SK-N-MC (cell line): ENCODE results near the gene PRR5L.

Source experiments
- DNase-seq: peaks from one replicate; pipeline ENCODE4 v3.0.0-alpha.2; 2011; ENCODE audit warnings: low read depth, low spot score
- H3K27ac ChIP-seq: fragments of 200-600 bp; sonication (generic); 2 replicates; pipeline ENCODE4 v1.5.1; 2016; ENCODE audit warnings: mixed run types
- H3K36me3 ChIP-seq: fragments of 200-600 bp; sonication (generic); 2 replicates; pipeline ENCODE4 v1.6.1; 2017; ENCODE audit warnings: antibody characterized with exemption, low read length, mixed read lengths; ENCODE audit not compliant: insufficient read depth
- H3K4me3 ChIP-seq: fragments of 200-600 bp; sonication (generic); 2 replicates; pipeline ENCODE4 v1.5.1; 2016
- H3K9ac ChIP-seq: fragments of 200-600 bp; sonication (generic); 2 replicates; pipeline ENCODE4 v1.8.0; 2017; ENCODE audit warnings: mixed run types, mixed read lengths; ENCODE audit not compliant: insufficient read length
- H3K9me3 ChIP-seq: fragments of 200-600 bp; sonication (generic); 2 replicates; pipeline ENCODE4 v1.6.1; 2017; ENCODE audit warnings: low read depth, mild to moderate bottlenecking, antibody characterized with exemption, low read length, moderate library complexity, mixed read lengths
- EZH2 ChIP-seq: fragments of 200-600 bp; sonication (generic); IDR thresholded peaks from one replicate; pipeline ENCODE4 v1.6.1; 2017; ENCODE audit warnings: antibody characterized with exemption
- FOXP2 ChIP-seq: optimal IDR thresholded peaks from 2 replicates; pipeline ENCODE3; 2011; ENCODE audit warnings: mild to moderate bottlenecking, moderate library complexity; ENCODE audit not compliant: insufficient read depth; ENCODE audit errors: extremely low read length, control extremely low read depth
- POLR2AphosphoS5 ChIP-seq: IDR thresholded peaks from 2 replicates; pipeline ENCODE4 v1.6.1; 2012; ENCODE audit warnings: mild to moderate bottlenecking, low read depth, low read length, borderline replicate concordance

PRR5L gene

GRCh38 chr11:36343436-36343835, 47.3 kb downstream of the PRR5L start:
- Histone ChIP-seq H3K9me3 (no peaks in the 10 kb centered on the region), H3K27ac (no peak overlapping the region), H3K36me3 (no peaks in the 10 kb centered on the region), H3K9ac (no peak overlapping the region), H3K4me3 (no peak overlapping the region)
- no peak for TF ChIP-seq FOXP2
- TF ChIP-seq EZH2: no peak
- TF ChIP-seq POLR2AphosphoS5: no peak
- DNase-seq: no peak

DNA sequence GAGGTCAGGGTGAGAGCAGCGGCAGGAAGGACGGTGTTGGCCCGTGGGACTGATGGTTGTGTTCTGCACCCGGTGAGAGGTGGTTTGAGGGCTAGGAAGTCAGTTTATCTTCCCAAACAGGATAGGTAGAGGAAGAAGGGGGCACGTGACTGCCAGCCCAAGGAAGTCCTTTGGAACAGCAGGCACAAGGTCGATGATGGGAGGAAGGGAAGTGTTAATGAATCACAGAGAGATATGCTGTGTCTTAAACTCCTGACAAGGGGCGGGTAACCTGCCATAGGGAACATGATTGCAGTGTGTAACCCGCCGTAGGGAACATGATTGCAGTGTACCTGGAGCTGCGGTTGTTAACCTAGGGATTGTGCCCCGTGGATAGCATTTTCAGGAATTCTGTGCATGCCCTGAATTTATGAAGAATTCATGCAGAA, 49.0 kb downstream of the PRR5L start:
- no peak overlapping the region for H3K27ac ChIP-seq
- TF ChIP-seq FOXP2 (no peak), EZH2 (no peak), POLR2AphosphoS5 (no peak)
- H3K4me3 ChIP-seq: no peak overlapping the region
- no peak overlapping the region for H3K9ac ChIP-seq
- DNase-seq: no peak
- no peaks in the 10 kb centered on the region for H3K9me3 ChIP-seq
- no peaks in the 10 kb centered on the region for H3K36me3 ChIP-seq

DNA sequence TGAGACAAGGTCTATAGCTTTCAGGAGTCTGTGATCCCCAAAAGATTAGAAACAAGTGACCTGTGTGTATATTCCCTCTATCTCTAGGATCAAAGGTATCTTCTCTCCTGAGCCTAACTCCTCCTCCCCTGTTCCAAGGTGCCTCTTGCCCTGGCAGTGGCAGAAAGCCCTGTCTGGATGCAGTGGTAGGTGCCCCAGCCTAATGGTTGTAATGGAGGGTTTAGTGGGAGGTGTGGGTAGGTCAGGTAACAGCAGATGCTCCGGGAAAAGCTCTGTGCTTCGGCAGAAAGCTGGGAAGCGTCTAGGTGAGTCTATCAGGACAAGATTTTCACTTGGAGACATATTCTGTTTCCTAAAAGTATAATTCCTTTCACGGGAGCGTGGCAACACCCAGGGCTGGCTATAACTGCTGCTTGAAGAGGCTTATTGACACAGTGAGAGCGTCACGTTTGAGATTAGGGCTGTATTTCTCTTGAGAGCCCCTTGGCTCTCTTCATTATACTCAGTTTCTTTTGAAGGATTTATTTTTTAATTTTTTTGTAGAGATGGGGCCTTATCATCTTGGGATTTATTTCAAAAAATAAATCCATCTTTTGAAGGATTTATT, 49.5 kb downstream of the PRR5L start:
- Histone ChIP-seq H3K4me3 (no peak overlapping the region), H3K9me3 (no peaks in the 10 kb centered on the region), H3K36me3 (no peaks in the 10 kb centered on the region), H3K27ac (no peak overlapping the region), H3K9ac (no peak overlapping the region)
- TF ChIP-seq EZH2: no peak
- no peak for TF ChIP-seq FOXP2
- no peak for TF ChIP-seq POLR2AphosphoS5
- no peak for DNase-seq

GRCh38 chr11:36346562-36347383, 50.7 kb downstream of the PRR5L start:
- Histone ChIP-seq H3K9me3 (no peaks in the 10 kb centered on the region), H3K27ac (no peak overlapping the region), H3K4me3 (no peak overlapping the region), H3K36me3 (no peaks in the 10 kb centered on the region), H3K9ac (no peak overlapping the region)
- no peak for TF ChIP-seq FOXP2
- no peak for TF ChIP-seq POLR2AphosphoS5
- no peak for TF ChIP-seq EZH2
- no peak for DNase-seq

- no peak overlapping the region for H3K9ac ChIP-seq
- H3K36me3 ChIP-seq: no peaks in the 10 kb centered on the region
- no peak for DNase-seq
- no peak overlapping the region for H3K4me3 ChIP-seq
- no peak overlapping the region for H3K27ac ChIP-seq
- TF ChIP-seq EZH2 (no peak), FOXP2 (no peak), POLR2AphosphoS5 (no peak)
- H3K9me3 ChIP-seq: no peaks in the 10 kb centered on the region
Measured at GRCh38 chr11:36347384-36347906, 51.4 kb downstream of the PRR5L start.

DNA sequence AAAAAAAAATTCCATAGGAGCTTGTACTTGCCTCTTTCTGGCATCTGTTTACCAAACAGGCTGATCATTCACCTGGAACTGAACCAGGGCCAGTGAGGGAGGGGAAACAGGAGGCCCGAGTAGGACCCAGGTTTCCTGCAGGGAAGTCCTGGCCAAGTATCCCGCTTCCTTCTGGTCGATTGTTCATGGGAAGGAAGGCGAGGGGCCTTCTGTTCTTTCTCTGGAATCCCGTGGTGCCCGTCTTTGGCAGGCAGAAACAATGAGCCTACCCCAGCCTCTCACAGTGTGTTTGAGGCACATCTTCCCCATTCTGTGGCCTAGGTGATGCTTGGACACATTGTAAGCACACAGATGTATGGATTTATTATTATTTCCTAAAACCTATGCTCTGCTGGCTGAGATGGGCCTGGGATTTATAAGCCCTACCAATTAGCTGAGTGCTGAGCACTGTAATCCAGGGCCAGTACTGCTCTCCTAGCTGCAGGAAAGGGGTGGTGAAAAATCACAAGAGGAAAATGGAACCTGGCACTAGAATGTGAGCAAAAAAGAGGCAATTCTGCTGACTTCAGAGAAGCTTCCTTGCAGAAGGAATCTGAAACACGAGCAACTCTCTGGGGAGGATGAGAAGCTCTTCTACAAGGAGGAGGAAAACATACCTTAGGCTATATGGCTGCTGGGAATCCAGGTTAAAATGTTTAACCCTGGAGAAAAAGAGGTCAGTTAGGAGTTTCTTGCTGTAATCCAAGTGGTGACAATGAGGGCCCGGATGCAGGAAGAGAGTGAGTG, 53.5 kb downstream of the PRR5L start:
- DNase-seq: no peak
- TF ChIP-seq POLR2AphosphoS5 (no peak), FOXP2 (no peak), EZH2 (no peak)
- Histone ChIP-seq H3K27ac (peak overlapping the region; percentile 38; the same call in 1 of the 2 replicates), H3K9ac (no peak overlapping the region), H3K4me3 (no peak overlapping the region), H3K9me3 (no peaks in the 10 kb centered on the region), H3K36me3 (no peaks in the 10 kb centered on the region)

DNA sequence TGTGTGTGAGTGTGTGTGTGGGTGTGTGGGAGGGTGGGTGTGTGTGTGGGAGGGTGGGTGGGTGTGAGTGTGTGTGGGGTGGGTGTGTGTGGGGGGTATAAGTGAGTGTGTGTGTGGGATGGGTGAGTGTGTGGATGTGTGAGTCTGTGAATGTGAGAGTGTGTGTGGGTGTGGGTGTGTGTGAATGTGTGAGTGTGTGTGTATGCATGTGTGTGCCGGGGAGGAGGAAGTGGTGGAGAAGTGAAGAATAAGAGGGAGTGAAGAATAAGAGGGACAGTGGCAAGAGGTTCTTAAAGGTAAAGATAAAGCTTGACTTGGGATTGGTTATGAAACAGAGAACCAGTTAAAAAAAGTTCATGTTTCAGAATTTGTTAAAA, 54.0 kb downstream of the PRR5L start:
- H3K9ac ChIP-seq: no peak overlapping the region

GRCh38 chr11:36352922-36353321, 56.8 kb downstream of the PRR5L start:
- TF ChIP-seq POLR2AphosphoS5 (no peak), FOXP2 (no peak), EZH2 (no peak)
- H3K27ac ChIP-seq: no peak overlapping the region

More for the DNA sequence above, 54.0 kb downstream of the PRR5L start:
- TF ChIP-seq FOXP2: no peak
- TF ChIP-seq EZH2: no peak
- no peak for TF ChIP-seq POLR2AphosphoS5
- no peaks in the 10 kb centered on the region for H3K36me3 ChIP-seq
- no peak overlapping the region for H3K27ac ChIP-seq
- DNase-seq: no peak
- H3K4me3 ChIP-seq: no peak overlapping the region
- no peaks in the 10 kb centered on the region for H3K9me3 ChIP-seq

More at GRCh38 chr11:36352922-36353321, 56.8 kb downstream of the PRR5L start:
- H3K9ac ChIP-seq: no peak overlapping the region
- no peaks in the 10 kb centered on the region for H3K36me3 ChIP-seq
- no peak overlapping the region for H3K4me3 ChIP-seq
- DNase-seq: no peak
- H3K9me3 ChIP-seq: no peaks in the 10 kb centered on the region
